MCF 10A (cell line): ENCODE results near the gene ARHGAP31. TPM values are rescaled to one million over a fixed set of nuclear protein-coding genes. Genes with fewer than 3 reads are reported as not detected.

Experiments
- BruUV-seq: library from RNA; stranded (reverse); fragments of 400-500 nt; replicated peaks from 2 replicates; lab custom pipeline; 2021; lab: Mats Ljungman, UMichigan
- CTCF ChIA-PET: fragments of 300-600 bp; sonication (Branson Sonifier 250); formaldehyde crosslinking; extraction: SDS; loops from one replicate; lab custom pipeline; 2021; ENCODE audit warnings: antibody characterized with exemption, inconsistent platforms; lab: Yijun Ruan, JAX
- POLR2A ChIA-PET: fragments of 300-600, 350-650 bp; sonication (Branson Sonifier 250); formaldehyde crosslinking; extraction: SDS; loops from one replicate; lab custom pipeline; 2020; ENCODE audit warnings: antibody characterized with exemption, inconsistent platforms; lab: Yijun Ruan, JAX
- DNase-seq: peaks from one replicate; pipeline ENCODE4 v3.0.0-alpha.2; 2018; ENCODE audit not compliant: unreplicated experiment
- H3K27ac Mint-ChIP-seq: one replicate; pipeline ENCODE4 v1.8.0; 2022; ENCODE audit warnings: mild to moderate bottlenecking, low read depth, mixed read lengths; ENCODE audit not compliant: unreplicated experiment
- H3K27me3 Mint-ChIP-seq: one replicate; pipeline ENCODE4 v1.8.0; 2022; ENCODE audit warnings: mixed read lengths; ENCODE audit not compliant: insufficient read depth, unreplicated experiment
- H3K36me3 Mint-ChIP-seq: one replicate; pipeline ENCODE4 v1.8.0; 2022; ENCODE audit warnings: mild to moderate bottlenecking, moderate library complexity, mixed read lengths; ENCODE audit not compliant: insufficient read depth, unreplicated experiment
- H3K4me1 Mint-ChIP-seq: one replicate; pipeline ENCODE4 v1.8.0; 2022; ENCODE audit warnings: mixed read lengths; ENCODE audit not compliant: insufficient read depth, unreplicated experiment
- H3K4me3 Mint-ChIP-seq: one replicate; pipeline ENCODE4 v1.8.0; 2022; ENCODE audit warnings: mild to moderate bottlenecking, moderate library complexity, mixed read lengths; ENCODE audit not compliant: unreplicated experiment
- H3K9me3 Mint-ChIP-seq: one replicate; pipeline ENCODE4 v1.8.0; 2022; ENCODE audit warnings: mixed read lengths; ENCODE audit not compliant: unreplicated experiment
- CTCF ChIP-seq: fragments of 200-600 bp; IDR thresholded peaks from one replicate; pipeline ENCODE4 v1.8.0; 2022; ENCODE audit warnings: antibody characterized with exemption, mild to moderate bottlenecking; ENCODE audit not compliant: unreplicated experiment
- intact Hi-C: fragments of 100-400 bp; cut with micrococcal nuclease; formaldehyde crosslinking; loops from 2 replicates; pipeline ENCODE4 v1.14.1; 2022
- total RNA-seq: library from RNA; stranded (reverse); gene quantifications from 2 replicates; pipeline ENCODE4 v1.2.3, GENCODE V29; 2022

The ARHGAP31 gene
- total RNA-seq, 1 experiment from 2014 or later: 4.4 TPM

GRCh38 chr3:119276680-119277079 lies 17.5 kb upstream of the ARHGAP31 start:
- POLR2A ChIA-PET: no interaction called here
- intact Hi-C loops: loop anchor here (10.0 kb wide), 1 partner anchor 908 kb away; no protein-coding TSS in a partner anchor
- Mint-ChIP-seq H3K36me3 (no peaks in the 10 kb centered on the region), H3K9me3 (no peaks in the 10 kb centered on the region), H3K27ac (no peak overlapping the region), H3K4me3 (no peak overlapping the region), H3K4me1 (no peaks in the 10 kb centered on the region), H3K27me3 (peaks cover under 1% of the 10 kb centered on the region)
- no peak for DNase-seq
- TF ChIP-seq CTCF: no peak
- CTCF ChIA-PET: interaction anchor here (0.6 to 3.5 kb wide), 4 partner anchors 16 to 512 kb away, joined by 3 to 25 read pairs (median 8); partner anchors contain the start of gene ARHGAP31
- BruUV-seq: no TSS peak

- no peaks in the 10 kb centered on the region for H3K27me3 Mint-ChIP-seq
- CTCF ChIA-PET: no interaction called here
Observed at GRCh38 chr3:119279101-119279554, 15.1 kb upstream of the ARHGAP31 start.

GRCh38 chr3:119279584-119280243 lies 14.5 kb upstream of the ARHGAP31 start:
- intact Hi-C loops: loop anchor here (10.0 kb wide), 1 partner anchor 905 kb away; no protein-coding TSS in a partner anchor
- POLR2A ChIA-PET: no interaction called here

More at GRCh38 chr3:119279101-119279554, 15.1 kb upstream of the ARHGAP31 start:
- Mint-ChIP-seq H3K9me3 (no peaks in the 10 kb centered on the region), H3K27ac (no peak overlapping the region), H3K36me3 (no peaks in the 10 kb centered on the region), H3K4me3 (no peak overlapping the region), H3K4me1 (no peaks in the 10 kb centered on the region)
- TF ChIP-seq CTCF: no peak
- intact Hi-C loops: loop anchor here (10.0 kb wide), 1 partner anchor 906 kb away; no protein-coding TSS in a partner anchor
- BruUV-seq: no TSS peak
- DNase-seq: peak; percentile 28
- POLR2A ChIA-PET: no interaction called here

More at GRCh38 chr3:119279584-119280243, 14.5 kb upstream of the ARHGAP31 start:
- TF ChIP-seq CTCF: no peak
- H3K9me3 Mint-ChIP-seq: no peaks in the 10 kb centered on the region
- CTCF ChIA-PET: interaction anchor here (1.2 kb wide), 1 partner anchor 14 kb away, joined by 3 read pairs; the partner anchor contains the start of gene ARHGAP31
- no peak for DNase-seq
- H3K4me3 Mint-ChIP-seq: no peak overlapping the region
- H3K4me1 Mint-ChIP-seq: no peaks in the 10 kb centered on the region
- no peaks in the 10 kb centered on the region for H3K27me3 Mint-ChIP-seq
- H3K36me3 Mint-ChIP-seq: no peaks in the 10 kb centered on the region
- no peak overlapping the region for H3K27ac Mint-ChIP-seq
- BruUV-seq: no TSS peak
